HepG2 (cell line): ENCODE data around the gene TBC1D16. TPM values are rescaled to one million over a fixed set of nuclear protein-coding genes. Genes with fewer than 3 reads are reported as not detected.
A peak's percentile ranks its signal among the peaks of the same experiment; 100 is the strongest.

Experiments used
- AHDC1 ChIP-seq: sonication (generic); formaldehyde crosslinking; IDR thresholded peaks from 2 replicates; pipeline ENCODE4 v1.5.1; 2020; ENCODE audit warnings: mild to moderate bottlenecking, missing genetic modification reagents, borderline replicate concordance
- CREB1 ChIP-seq, 2 experiments: fragments of 450-650 bp in 1 of 2; IDR thresholded peaks; 2 replicates each; pipeline ENCODE4 v1.6.1; 2016 to 2017; ENCODE audit warnings: control low read depth in 1 of 2, mild to moderate bottlenecking in 1 of 2, missing compliant biosample characterization in 1 of 2, missing genetic modification characterization in 1 of 2
- ELF1 ChIP-seq: sonication (generic); formaldehyde crosslinking; IDR thresholded peaks from 2 replicates; pipeline ENCODE4 v1.4.0; 2020; ENCODE audit warnings: missing genetic modification reagents
- ESRRA ChIP-seq: sonication (generic); formaldehyde crosslinking; IDR thresholded peaks from 2 replicates; pipeline ENCODE4 v1.5.1; 2020; ENCODE audit warnings: mild to moderate bottlenecking, low read depth, missing genetic modification reagents
- FOXK2 ChIP-seq: fragments of 450-650 bp; IDR thresholded peaks from 2 replicates; pipeline ENCODE4 v1.6.1; 2016
- HDAC2 ChIP-seq: sonication (generic); formaldehyde crosslinking; IDR thresholded peaks from 2 replicates; pipeline ENCODE4 v1.4.0; 2020; ENCODE audit warnings: missing genetic modification reagents
- JUND ChIP-seq: sonication (generic); formaldehyde crosslinking; IDR thresholded peaks from 2 replicates; pipeline ENCODE4 v1.8.0; 2022; ENCODE audit warnings: mild to moderate bottlenecking, missing genetic modification reagents
- KLF16 ChIP-seq, 2 experiments: sonication (generic) in 1 of 2; formaldehyde crosslinking in 1 of 2; IDR thresholded peaks; 2 replicates each; pipeline versions ENCODE4 v1.6.1 to v1.8.0; 2016 to 2023; ENCODE audit warnings: missing genetic modification reagents in 2 of 2, missing compliant biosample characterization in 1 of 2
- MXI1 ChIP-seq: IDR thresholded peaks from 3 replicates; pipeline ENCODE4 v1.6.1; 2012; ENCODE audit warnings: low read depth, low read length, inconsistent platforms, borderline replicate concordance
- NONO ChIP-seq, 2 experiments: fragments of 450-650 bp in 1 of 2; sonication (generic) in 1 of 2; formaldehyde crosslinking in 1 of 2; IDR thresholded peaks in 1 of 2; conservative IDR thresholded peaks in 1 of 2; 2 replicates each; pipeline versions ENCODE4 v1.6.1 to v1.8.0; 2017 to 2022; ENCODE audit warnings: mild to moderate bottlenecking in 1 of 2, missing genetic modification reagents in 1 of 2, moderate library complexity in 1 of 2
- RARG ChIP-seq: sonication (generic); formaldehyde crosslinking; IDR thresholded peaks from 2 replicates; pipeline ENCODE4 v1.4.0; 2020; ENCODE audit warnings: low read depth, mild to moderate bottlenecking, missing genetic modification reagents
- SMAD9 ChIP-seq: sonication (generic); formaldehyde crosslinking; IDR thresholded peaks from 2 replicates; pipeline ENCODE4 v1.5.1; 2020; ENCODE audit warnings: mild to moderate bottlenecking, missing genetic modification reagents
- ZBTB26 ChIP-seq: IDR thresholded peaks from 2 replicates; pipeline ENCODE4 v1.6.1; 2016; ENCODE audit warnings: missing compliant biosample characterization, missing genetic modification reagents, borderline replicate concordance
- ZMYM3 ChIP-seq: sonication (generic); formaldehyde crosslinking; IDR thresholded peaks from 2 replicates; pipeline ENCODE4 v1.5.1; 2020; ENCODE audit warnings: mild to moderate bottlenecking, missing genetic modification reagents
- ZNF33B ChIP-seq: sonication (generic); formaldehyde crosslinking; IDR thresholded peaks from 2 replicates; pipeline ENCODE4 v1.5.1; 2020; ENCODE audit warnings: mild to moderate bottlenecking, missing genetic modification reagents
- ZNF574 ChIP-seq: sonication (generic); formaldehyde crosslinking; IDR thresholded peaks from 2 replicates; pipeline ENCODE4 v1.4.0; 2020; ENCODE audit warnings: missing genetic modification reagents
- ZNF580 ChIP-seq: IDR thresholded peaks from 2 replicates; pipeline ENCODE4 v1.6.1; 2016; ENCODE audit warnings: low read depth, borderline replicate concordance
- ZNF7 ChIP-seq: IDR thresholded peaks from 2 replicates; pipeline ENCODE4 v1.6.1; 2016; ENCODE audit warnings: missing biosample characterization, missing genetic modification reagents
- ZSCAN20 ChIP-seq: sonication (generic); formaldehyde crosslinking; IDR thresholded peaks from 2 replicates; pipeline ENCODE4 v1.4.0; 2020; ENCODE audit warnings: missing genetic modification reagents, mild to moderate bottlenecking, borderline replicate concordance
- polyA plus RNA-seq, 8 experiments: library from polyadenylated mRNA; depleted of rRNA in 3 of 8; stranded (reverse) in 7 of 8; unstranded in 1 of 8; fragments of >200 nt; fragmentation: Illumina TruSeq in 4 of 8; extraction: Trizol in 4 of 8; gene quantifications; 2 replicates each; pipeline versions ENCODE4 v1.2.1 to v1.2.3, GENCODE V29; 2011 to 2016; ENCODE audit warnings: low read depth in 4 of 8, missing spikeins in 1 of 8, mixed read lengths in 1 of 8; ENCODE audit not compliant: insufficient read depth in 1 of 8
- total RNA-seq, 5 experiments: library from RNA; depleted of rRNA; stranded (reverse); fragments of >200 nt; fragmentation: Illumina TruSeq; extraction: Trizol; gene quantifications; 2 replicates each; pipeline ENCODE4 v1.2.3, GENCODE V29; 2016; ENCODE audit warnings: low read depth in 1 of 5

TBC1D16 gene
- total and polyA plus RNA-seq, 2 of the 13 experiments (the other 11 are each of a cell fraction or from before 2014, with no cell fraction given) = 14.9 to 24.9 TPM

- TF ChIP-seq AHDC1 (CRISPR knock-in tag) (peak; percentile 64; the same call in 1 of the 2 replicates), SMAD9 (CRISPR knock-in tag) (no peak), RARG (no peak), FOXK2 (no peak), ZNF580 (CRISPR knock-in tag) (0 out of 2 replicates have a peak, but pooled peaks have one; percentile 50), ZNF33B (CRISPR knock-in tag) (0 out of 2 replicates have a peak, but pooled peaks have one; percentile 40), NONO (IDR thresholded peaks at IDR 0.05) (no peak), NONO (CRISPR knock-in tag; conservative IDR thresholded peaks at IDR 0.05) (peak; percentile 71), JUND (CRISPR knock-in tag) (0 out of 2 replicates have a peak, but pooled peaks have one; percentile 6), HDAC2 (peak; percentile 12; the same call in 1 of the 2 replicates), ZSCAN20 (CRISPR knock-in tag) (peak; percentile 93), KLF16 (CRISPR knock-in tag; IDR thresholded peaks at IDR 0.05) (no peak; a peak in 1 of 4 replicates), ELF1 (CRISPR knock-in tag) (peak; percentile 54), ZNF7 (CRISPR knock-in tag) (no peak), MXI1 (peak; percentile 98), ZMYM3 (CRISPR knock-in tag) (no peak; the same call in 1 of the 2 replicates), ESRRA (CRISPR knock-in tag) (no peak), CREB1 (IDR thresholded peaks at IDR 0.05) (peak; percentile 1; the same call in 1 of the 2 replicates), CREB1 (CRISPR knock-in tag; IDR thresholded peaks at IDR 0.05) (no peak), ZBTB26 (CRISPR knock-in tag) (no peak), ZNF574 (CRISPR knock-in tag) (peak; percentile 26; the same call in 1 of the 2 replicates)
Measured at GRCh38 chr17:80035937-80036714, 454 bp upstream of the TBC1D16 start, which contains the start of gene CCDC40 (continued).
